Measurements from ENCODE around the gene ZBTB17. TPM values are rescaled to one million over a fixed set of nuclear protein-coding genes. Genes with fewer than 3 reads are reported as not detected.

ZBTB17 gene
- total and polyA plus RNA-seq, 2 experiments from 2014 or later: 16.8 to 32.3 TPM

DNA sequence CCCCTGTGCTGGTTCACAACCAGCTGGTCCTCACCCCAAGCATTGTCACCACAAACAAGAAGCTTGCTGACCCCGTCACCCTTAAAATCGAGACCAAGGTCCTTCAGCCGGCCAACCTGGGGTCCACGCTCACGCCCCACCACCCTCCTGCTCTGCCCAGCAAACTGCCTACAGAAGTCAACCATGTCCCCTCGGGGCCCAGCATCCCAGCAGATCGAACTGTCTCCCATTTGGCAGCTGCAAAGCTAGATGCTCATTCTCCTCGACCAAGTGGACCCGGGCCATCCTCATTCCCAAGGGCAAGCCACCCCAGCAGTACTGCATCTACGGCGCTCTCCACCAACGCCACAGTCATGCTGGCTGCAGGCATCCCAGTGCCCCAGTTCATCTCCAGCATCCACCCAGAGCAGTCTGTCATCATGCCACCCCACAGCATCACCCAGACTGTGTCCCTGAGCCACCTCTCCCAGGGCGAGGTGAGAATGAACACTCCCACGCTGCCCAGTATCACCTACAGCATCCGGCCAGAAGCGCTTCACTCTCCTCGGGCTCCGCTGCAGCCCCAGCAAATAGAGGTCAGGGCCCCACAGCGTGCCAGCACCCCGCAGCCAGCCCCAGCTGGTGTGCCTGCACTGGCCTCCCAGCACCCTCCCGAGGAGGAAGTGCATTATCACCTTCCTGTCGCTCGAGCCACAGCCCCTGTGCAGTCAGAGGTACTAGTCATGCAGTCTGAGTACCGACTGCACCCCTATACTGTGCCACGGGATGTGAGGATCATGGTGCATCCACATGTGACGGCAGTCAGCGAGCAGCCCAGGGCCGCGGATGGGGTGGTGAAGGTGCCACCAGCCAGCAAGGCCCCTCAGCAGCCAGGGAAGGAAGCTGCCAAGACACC lies 40.6 kb downstream of the ZBTB17 start:
- Histone ChIP-seq H3K9me3 (ENCODE audit: low read depth) (no peaks in the 10 kb centered on the region), H3K36me3 (replicated peaks; ENCODE audit: insufficient read depth, low read depth) (no peaks in the 10 kb centered on the region), H3K9me2 (replicated peaks; ENCODE audit: insufficient read depth) (no peaks in the 10 kb centered on the region), H3K4me1 (ENCODE audit: insufficient read depth) (peaks cover 7% of the 10 kb centered on the region), H3K27me3 (no peaks in the 10 kb centered on the region), H4K20me1 (ENCODE audit: insufficient read depth, poor library complexity, severe bottlenecking) (peaks cover 3% of the 10 kb centered on the region), H3K4me2 (no peak overlapping the region), H3K27ac (no peak overlapping the region), H3K79me2 (no peaks in the 10 kb centered on the region), H3K4me3 (no peak overlapping the region), H2AFZ (no peak overlapping the region)
- WGBS (ENCODE audit: low lambda C conversion rate, missing lambda C conversion rate): 98% methylated on average over 26 of the region's 29 CpGs
- TF ChIP-seq EZH2 (IDR thresholded peaks at IDR 0.05; ENCODE audit: borderline replicate concordance) (no peak), EZH2phosphoT487 (IDR thresholded peaks at IDR 0.05; ENCODE audit: low read depth, severe bottlenecking, unreplicated experiment) (no peak)
- TF ChIP-seq, protein P1, sequence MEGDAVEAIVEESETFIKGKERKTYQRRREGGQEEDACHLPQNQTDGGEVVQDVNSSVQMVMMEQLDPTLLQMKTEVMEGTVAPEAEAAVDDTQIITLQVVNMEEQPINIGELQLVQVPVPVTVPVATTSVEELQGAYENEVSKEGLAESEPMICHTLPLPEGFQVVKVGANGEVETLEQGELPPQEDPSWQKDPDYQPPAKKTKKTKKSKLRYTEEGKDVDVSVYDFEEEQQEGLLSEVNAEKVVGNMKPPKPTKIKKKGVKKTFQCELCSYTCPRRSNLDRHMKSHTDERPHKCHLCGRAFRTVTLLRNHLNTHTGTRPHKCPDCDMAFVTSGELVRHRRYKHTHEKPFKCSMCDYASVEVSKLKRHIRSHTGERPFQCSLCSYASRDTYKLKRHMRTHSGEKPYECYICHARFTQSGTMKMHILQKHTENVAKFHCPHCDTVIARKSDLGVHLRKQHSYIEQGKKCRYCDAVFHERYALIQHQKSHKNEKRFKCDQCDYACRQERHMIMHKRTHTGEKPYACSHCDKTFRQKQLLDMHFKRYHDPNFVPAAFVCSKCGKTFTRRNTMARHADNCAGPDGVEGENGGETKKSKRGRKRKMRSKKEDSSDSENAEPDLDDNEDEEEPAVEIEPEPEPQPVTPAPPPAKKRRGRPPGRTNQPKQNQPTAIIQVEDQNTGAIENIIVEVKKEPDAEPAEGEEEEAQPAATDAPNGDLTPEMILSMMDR (IDR thresholded peaks at IDR 0.05; ENCODE audit: poor library complexity): no peak
- no peak for DNase-seq (ENCODE audit: low spot score)

DNA sequence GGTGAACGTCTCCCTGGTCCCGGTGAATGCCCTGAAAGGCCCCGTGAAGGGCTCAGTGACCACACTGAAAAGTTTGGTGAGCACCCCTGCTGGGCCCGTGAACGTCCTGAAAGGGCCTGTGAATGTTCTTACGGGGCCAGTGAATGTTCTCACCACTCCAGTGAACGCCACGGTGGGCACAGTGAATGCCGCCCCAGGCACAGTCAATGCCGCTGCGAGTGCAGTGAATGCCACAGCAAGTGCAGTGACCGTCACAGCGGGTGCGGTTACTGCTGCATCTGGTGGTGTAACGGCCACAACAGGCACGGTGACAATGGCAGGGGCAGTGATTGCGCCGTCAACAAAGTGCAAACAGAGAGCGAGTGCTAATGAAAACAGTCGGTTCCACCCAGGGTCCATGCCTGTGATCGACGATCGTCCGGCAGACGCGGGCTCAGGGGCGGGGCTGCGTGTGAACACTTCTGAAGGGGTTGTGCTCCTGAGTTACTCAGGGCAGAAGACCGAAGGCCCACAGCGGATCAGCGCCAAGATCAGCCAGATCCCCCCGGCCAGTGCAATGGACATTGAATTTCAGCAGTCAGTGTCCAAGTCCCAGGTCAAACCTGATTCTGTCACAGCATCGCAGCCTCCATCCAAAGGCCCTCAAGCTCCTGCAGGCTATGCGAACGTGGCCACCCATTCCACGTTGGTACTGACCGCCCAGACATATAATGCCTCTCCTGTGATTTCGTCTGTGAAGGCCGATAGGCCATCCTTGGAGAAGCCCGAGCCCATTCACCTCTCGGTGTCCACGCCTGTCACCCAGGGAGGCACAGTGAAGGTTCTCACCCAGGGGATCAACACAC lies 41.5 kb downstream of the ZBTB17 start:
- Histone ChIP-seq H3K36me3 (replicated peaks; ENCODE audit: insufficient read depth, low read depth) (no peaks in the 10 kb centered on the region), H3K4me1 (ENCODE audit: insufficient read depth) (peaks cover 7% of the 10 kb centered on the region), H3K27ac (no peak overlapping the region), H3K4me3 (no peak overlapping the region), H3K9me3 (ENCODE audit: low read depth) (no peaks in the 10 kb centered on the region), H3K9me2 (replicated peaks; ENCODE audit: insufficient read depth) (no peaks in the 10 kb centered on the region), H3K79me2 (no peaks in the 10 kb centered on the region), H3K4me2 (no peak overlapping the region), H4K20me1 (ENCODE audit: insufficient read depth, poor library complexity, severe bottlenecking) (peaks cover 3% of the 10 kb centered on the region), H3K27me3 (no peaks in the 10 kb centered on the region), H2AFZ (no peak overlapping the region)
- DNase-seq (ENCODE audit: low spot score): no peak
- WGBS (ENCODE audit: low lambda C conversion rate, missing lambda C conversion rate): 94% methylated on average over 42 of the region's 42 CpGs
- TF ChIP-seq, protein P1 (IDR thresholded peaks at IDR 0.05; ENCODE audit: poor library complexity): no peak
- no peak for TF ChIP-seq EZH2 (IDR thresholded peaks at IDR 0.05; ENCODE audit: borderline replicate concordance)
- no peak for TF ChIP-seq EZH2phosphoT487 (IDR thresholded peaks at IDR 0.05; ENCODE audit: low read depth, severe bottlenecking, unreplicated experiment)

DNA sequence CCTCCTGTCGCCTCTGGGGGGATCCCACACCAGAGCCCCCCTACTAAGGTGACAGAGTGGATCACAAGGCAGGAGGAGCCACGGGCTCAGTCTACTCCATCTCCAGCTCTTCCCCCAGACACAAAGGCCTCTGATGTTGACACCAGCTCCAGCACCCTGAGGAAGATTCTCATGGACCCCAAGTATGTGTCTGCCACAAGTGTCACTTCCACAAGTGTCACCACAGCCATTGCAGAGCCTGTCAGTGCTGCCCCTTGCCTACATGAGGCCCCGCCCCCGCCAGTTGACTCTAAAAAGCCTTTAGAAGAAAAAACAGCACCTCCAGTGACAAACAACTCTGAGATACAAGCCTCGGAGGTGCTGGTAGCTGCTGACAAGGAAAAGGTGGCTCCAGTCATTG lies 42.2 kb downstream of the ZBTB17 start:
- H2AFZ ChIP-seq: no peak overlapping the region
- TF ChIP-seq EZH2 (IDR thresholded peaks at IDR 0.05; ENCODE audit: borderline replicate concordance): no peak
- TF ChIP-seq EZH2phosphoT487 (IDR thresholded peaks at IDR 0.05; ENCODE audit: low read depth, severe bottlenecking, unreplicated experiment): no peak
- no peaks in the 10 kb centered on the region for H3K36me3 ChIP-seq (replicated peaks; ENCODE audit: insufficient read depth, low read depth)
- no peaks in the 10 kb centered on the region for H3K9me2 ChIP-seq (replicated peaks; ENCODE audit: insufficient read depth)
- no peaks in the 10 kb centered on the region for H4K20me1 ChIP-seq (ENCODE audit: insufficient read depth, poor library complexity, severe bottlenecking)
- 95% methylated on average over 5 of the region's 5 CpGs for WGBS (ENCODE audit: low lambda C conversion rate, missing lambda C conversion rate)
- H3K4me3 ChIP-seq: no peak overlapping the region
- H3K9me3 ChIP-seq (ENCODE audit: low read depth): no peaks in the 10 kb centered on the region
- no peaks in the 10 kb centered on the region for H3K79me2 ChIP-seq
- no peak overlapping the region for H3K27ac ChIP-seq
- peaks cover 3% of the 10 kb centered on the region for H3K4me1 ChIP-seq (ENCODE audit: insufficient read depth)
- no peaks in the 10 kb centered on the region for H3K27me3 ChIP-seq
- no peak for DNase-seq (ENCODE audit: low spot score)
- no peak overlapping the region for H3K4me2 ChIP-seq

Measured in hepatocyte (in vitro differentiated cells).